ENCODE data around the gene ARL8B.
A peak's percentile ranks its signal among the peaks of the same experiment; 100 is the strongest.

ARL8B gene

DNA sequence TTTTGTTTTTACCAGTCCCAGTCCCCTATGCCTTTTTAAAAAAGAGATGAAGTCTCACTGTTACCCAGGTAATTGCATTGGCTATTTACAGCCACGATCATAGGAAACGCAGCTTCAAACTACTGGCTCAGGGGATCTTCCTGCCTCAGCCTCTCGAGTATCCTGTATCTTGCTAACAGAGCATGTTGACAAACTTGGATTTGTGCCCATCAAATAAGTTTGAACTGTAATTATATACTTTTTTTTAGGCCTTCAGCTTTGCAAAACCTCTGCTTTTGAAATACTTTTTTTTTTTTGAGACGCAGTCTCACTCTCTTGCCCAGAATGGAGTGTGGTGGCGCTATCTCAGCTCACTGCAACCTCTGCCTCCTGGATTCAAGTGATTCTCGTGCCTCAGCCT is 62.4 kb downstream of the ARL8B start:
- DNase-seq (ENCODE audit: low spot score): no peak
- H3K27ac ChIP-seq: no peak overlapping the region
- ChIA-PET POLR2A (ENCODE audit: low non-redundant PET) (no interaction called here), CTCF (no interaction called here)
- TF ChIP-seq, protein P1, sequence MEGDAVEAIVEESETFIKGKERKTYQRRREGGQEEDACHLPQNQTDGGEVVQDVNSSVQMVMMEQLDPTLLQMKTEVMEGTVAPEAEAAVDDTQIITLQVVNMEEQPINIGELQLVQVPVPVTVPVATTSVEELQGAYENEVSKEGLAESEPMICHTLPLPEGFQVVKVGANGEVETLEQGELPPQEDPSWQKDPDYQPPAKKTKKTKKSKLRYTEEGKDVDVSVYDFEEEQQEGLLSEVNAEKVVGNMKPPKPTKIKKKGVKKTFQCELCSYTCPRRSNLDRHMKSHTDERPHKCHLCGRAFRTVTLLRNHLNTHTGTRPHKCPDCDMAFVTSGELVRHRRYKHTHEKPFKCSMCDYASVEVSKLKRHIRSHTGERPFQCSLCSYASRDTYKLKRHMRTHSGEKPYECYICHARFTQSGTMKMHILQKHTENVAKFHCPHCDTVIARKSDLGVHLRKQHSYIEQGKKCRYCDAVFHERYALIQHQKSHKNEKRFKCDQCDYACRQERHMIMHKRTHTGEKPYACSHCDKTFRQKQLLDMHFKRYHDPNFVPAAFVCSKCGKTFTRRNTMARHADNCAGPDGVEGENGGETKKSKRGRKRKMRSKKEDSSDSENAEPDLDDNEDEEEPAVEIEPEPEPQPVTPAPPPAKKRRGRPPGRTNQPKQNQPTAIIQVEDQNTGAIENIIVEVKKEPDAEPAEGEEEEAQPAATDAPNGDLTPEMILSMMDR (conservative IDR thresholded peaks at IDR 0.05; ENCODE audit: low read depth): no peak

DNA sequence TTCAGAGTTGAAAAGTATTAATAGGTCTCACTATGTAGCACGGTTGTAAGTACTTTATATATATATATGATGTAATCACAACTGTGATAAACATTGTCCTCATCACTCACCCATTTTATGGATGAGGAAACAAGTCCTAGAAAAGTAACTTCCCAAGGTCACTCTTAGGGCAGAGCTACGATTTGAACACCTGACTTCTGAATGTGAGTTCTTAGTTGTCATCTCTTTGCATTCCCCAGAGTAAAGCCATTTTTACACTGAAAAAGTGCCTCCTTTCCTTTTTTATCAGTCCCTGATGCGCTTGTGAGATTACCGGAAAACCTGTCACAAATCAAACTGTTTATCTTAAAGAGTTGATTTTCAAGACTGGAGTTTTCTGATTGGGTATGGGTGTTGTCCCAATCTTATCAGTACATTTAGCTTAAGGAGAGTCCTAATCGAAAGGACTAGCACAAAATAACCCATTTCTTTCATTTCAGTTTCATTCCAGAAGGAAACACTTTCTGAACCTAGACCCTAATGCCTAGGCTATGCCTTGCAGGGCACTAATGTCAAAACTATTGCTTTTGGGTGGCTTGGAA is 63.1 kb downstream of the ARL8B start:
- CTCF ChIA-PET: no interaction called here
- TF ChIP-seq, protein P1 (conservative IDR thresholded peaks at IDR 0.05; ENCODE audit: low read depth): no peak
- H3K27ac ChIP-seq: no peak overlapping the region

DNA sequence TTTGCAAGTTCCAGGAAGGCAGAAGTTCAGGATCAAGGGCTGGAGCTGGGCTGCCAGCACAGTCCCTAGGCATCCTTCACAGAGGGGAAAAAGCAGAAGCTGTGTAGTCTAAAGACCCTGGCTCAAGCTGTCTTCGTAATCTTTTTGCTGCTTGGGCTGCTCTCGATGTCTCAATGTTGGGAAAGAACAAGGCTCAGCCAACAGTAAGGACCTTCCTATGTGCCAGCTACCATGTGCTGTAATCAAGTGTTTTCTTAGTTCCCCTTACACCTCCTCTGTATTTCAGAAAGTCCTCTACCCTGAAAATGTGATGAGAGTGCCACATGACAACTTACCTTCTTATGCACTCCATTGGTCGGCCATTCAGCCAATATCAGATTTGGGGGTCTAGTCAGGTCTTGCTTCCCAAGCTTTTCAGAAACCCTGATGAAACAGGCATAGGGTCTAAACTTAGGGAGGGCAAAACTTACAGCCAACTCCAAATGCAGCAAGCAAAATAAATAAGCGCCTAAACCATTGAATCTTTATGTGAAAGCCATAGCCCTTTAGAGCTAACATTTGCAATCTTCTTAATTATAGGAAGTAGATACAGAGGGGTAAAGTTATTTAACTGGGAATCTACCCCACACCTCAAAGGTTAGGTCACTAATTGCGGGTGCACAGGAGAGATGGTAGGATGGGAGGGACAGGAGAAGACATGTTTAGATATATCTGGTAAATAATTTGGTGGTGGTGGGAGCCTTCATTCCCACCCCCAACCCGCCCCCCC is 64.2 kb downstream of the ARL8B start:
- H3K27ac ChIP-seq: no peak overlapping the region
- DNase-seq (ENCODE audit: low spot score): peak; percentile 8
- CTCF ChIA-PET: interaction anchor here (0.5 kb wide), 1 partner anchor 45 kb away, joined by 3 read pairs; no protein-coding TSS in a partner anchor

More for the DNA sequence above, 63.1 kb downstream of the ARL8B start:
- no peak for DNase-seq (ENCODE audit: low spot score)
- POLR2A ChIA-PET (ENCODE audit: low non-redundant PET): no interaction called here

DNA sequence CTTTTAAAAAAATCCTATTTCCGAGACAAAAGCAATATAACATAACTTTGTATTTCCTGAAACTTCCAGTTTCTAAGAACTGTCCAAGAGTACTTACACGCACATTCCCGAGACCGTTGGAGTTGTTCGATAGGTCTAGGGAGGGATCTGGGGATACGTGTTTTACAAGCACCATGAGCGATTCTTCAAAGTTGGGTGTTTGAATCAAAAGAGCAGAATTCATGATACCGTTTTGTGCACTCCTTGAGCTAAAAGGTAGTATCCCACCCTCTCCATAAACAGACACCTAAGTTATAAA is 64.7 kb downstream of the ARL8B start:
- DNase-seq (ENCODE audit: low spot score): peak; percentile 10
- TF ChIP-seq, protein P1 (conservative IDR thresholded peaks at IDR 0.05; ENCODE audit: low read depth): no peak
- ChIA-PET POLR2A (ENCODE audit: low non-redundant PET) (no interaction called here), CTCF (interaction anchor here (0.5 kb wide), 1 partner anchor 45 kb away, joined by 3 read pairs; no protein-coding TSS in a partner anchor)
- peak overlapping the region; percentile 87 for H3K27ac ChIP-seq

More for the DNA sequence above, 64.2 kb downstream of the ARL8B start:
- POLR2A ChIA-PET (ENCODE audit: low non-redundant PET): no interaction called here
- TF ChIP-seq, protein P1 (conservative IDR thresholded peaks at IDR 0.05; ENCODE audit: low read depth): no peak

- POLR2A ChIA-PET (ENCODE audit: low non-redundant PET): interaction anchor here (0.5 kb wide), 1 partner anchor 10 kb away, joined by 8 read pairs; no protein-coding TSS in a partner anchor
- CTCF ChIA-PET: no interaction called here
- TF ChIP-seq, protein P1 (conservative IDR thresholded peaks at IDR 0.05; ENCODE audit: low read depth): no peak
- peak; percentile 93 for DNase-seq (ENCODE audit: low spot score)
- peak within 1 kb of the TSS; percentile 87 for H3K27ac ChIP-seq
These were observed 65.2 kb downstream of the ARL8B start, which contains the start of gene EDEM1 for GRCh38 chr3:5187156-5187919. TSS of gene EDEM1 (plus strand) at chr3:5187707. CDS start at chr3:5187806, 99 bp downstream.

DNA sequence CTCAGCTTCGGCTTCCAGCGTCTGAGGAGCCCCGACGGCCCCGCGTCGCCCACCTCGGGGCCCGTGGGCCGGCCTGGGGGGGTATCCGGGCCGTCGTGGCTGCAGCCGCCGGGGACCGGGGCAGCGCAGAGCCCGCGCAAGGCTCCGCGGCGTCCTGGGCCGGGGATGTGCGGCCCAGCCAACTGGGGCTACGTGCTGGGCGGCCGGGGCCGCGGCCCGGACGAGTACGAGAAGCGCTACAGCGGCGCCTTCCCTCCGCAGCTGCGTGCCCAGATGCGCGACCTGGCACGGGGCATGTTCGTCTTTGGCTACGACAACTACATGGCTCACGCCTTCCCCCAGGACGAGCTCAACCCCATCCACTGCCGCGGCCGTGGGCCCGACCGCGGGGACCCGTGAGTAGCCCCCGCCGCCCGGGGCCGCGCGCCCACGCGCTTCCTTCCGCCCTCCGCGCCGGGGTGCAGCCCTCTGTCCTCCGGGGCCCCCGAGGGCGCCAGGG is 65.9 kb downstream of the ARL8B start:
- CTCF ChIA-PET: no interaction called here
- POLR2A ChIA-PET (ENCODE audit: low non-redundant PET): no interaction called here
- peak; percentile 12 for DNase-seq (ENCODE audit: low spot score)
- H3K27ac ChIP-seq: peak overlapping the region; percentile 87
- TF ChIP-seq, protein P1 (conservative IDR thresholded peaks at IDR 0.05; ENCODE audit: low read depth): no peak
